PC-9 (cell line): Measurements from ENCODE around the gene PPM1B.

Source experiments
- EZH2 ChIP-seq: fragments of 200-600 bp; sonication (generic); IDR thresholded peaks from 2 replicates; pipeline ENCODE4 v1.8.0; 2017; ENCODE audit warnings: antibody characterized with exemption, low read depth
- TF ChIP-seq, protein P1 (sequence below): fragments of 200-600 bp; sonication (generic); conservative IDR thresholded peaks from 2 replicates; pipeline ENCODE4 v1.6.1; 2017; ENCODE audit warnings: mixed run types, antibody characterized with exemption, mild to moderate bottlenecking, moderate library complexity

DNA sequence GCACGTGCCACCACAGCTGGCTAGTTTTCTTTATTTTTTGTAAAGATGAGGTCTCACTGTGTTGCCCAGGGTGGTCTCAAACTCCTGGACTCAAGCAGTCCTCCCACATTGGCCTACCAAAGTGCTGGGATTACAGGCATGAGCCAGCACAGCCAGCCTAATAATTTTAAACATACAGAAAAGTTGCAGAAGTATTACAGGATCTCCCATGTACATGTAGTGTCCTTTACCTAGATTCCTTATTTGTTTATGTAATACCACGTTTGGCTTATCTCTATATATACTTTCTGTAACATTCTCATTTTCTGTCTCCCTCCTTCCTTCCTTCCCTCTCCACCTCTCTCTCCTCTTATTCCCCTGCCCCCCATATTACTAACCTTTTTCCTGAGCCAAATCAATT is 41.7 kb downstream of the PPM1B start:
- TF ChIP-seq, protein P1, sequence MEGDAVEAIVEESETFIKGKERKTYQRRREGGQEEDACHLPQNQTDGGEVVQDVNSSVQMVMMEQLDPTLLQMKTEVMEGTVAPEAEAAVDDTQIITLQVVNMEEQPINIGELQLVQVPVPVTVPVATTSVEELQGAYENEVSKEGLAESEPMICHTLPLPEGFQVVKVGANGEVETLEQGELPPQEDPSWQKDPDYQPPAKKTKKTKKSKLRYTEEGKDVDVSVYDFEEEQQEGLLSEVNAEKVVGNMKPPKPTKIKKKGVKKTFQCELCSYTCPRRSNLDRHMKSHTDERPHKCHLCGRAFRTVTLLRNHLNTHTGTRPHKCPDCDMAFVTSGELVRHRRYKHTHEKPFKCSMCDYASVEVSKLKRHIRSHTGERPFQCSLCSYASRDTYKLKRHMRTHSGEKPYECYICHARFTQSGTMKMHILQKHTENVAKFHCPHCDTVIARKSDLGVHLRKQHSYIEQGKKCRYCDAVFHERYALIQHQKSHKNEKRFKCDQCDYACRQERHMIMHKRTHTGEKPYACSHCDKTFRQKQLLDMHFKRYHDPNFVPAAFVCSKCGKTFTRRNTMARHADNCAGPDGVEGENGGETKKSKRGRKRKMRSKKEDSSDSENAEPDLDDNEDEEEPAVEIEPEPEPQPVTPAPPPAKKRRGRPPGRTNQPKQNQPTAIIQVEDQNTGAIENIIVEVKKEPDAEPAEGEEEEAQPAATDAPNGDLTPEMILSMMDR, result no peak
- no peak for TF ChIP-seq EZH2
